Effector CD4-positive, alpha-beta T cell (primary cell): ENCODE results near the gene DLX4.

Experiments used
- DNase-seq: peaks from one replicate; pipeline ENCODE4 v3.0.0-alpha.2; 2020

DLX4 gene

GRCh38 chr17:49969795-49970389 is 902 bp downstream of the DLX4 start:
- DNase-seq, result no peak

- no peak for DNase-seq
These were observed 1.5 kb downstream of the DLX4 start for GRCh38 chr17:49970498-49970897.

GRCh38 chr17:49971199-49971847 is 2.3 kb downstream of the DLX4 start:
- DNase-seq, result no peak

GRCh38 chr17:49971848-49972485 is 3.0 kb downstream of the DLX4 start:
- no peak for DNase-seq

GRCh38 chr17:49972486-49973270 is 3.7 kb downstream of the DLX4 start:
- no peak for DNase-seq

- DNase-seq, result no peak
These were observed 4.3 kb downstream of the DLX4 start for GRCh38 chr17:49973271-49973615.

GRCh38 chr17:49975531-49975930 is 6.5 kb downstream of the DLX4 start:
- no peak for DNase-seq

GRCh38 chr17:49976163-49976827 is 7.3 kb downstream of the DLX4 start:
- no peak for DNase-seq

- DNase-seq, result no peak
These were observed 7.8 kb downstream of the DLX4 start for GRCh38 chr17:49976828-49977202.

GRCh38 chr17:49977463-49978389 is 8.7 kb downstream of the DLX4 start:
- no peak for DNase-seq

- no peak for DNase-seq
These were observed 9.5 kb downstream of the DLX4 start for GRCh38 chr17:49978501-49978900.

- no peak for DNase-seq
These were observed 10.9 kb downstream of the DLX4 start for GRCh38 chr17:49979748-49980479.

GRCh38 chr17:49980703-49981197 is 11.8 kb downstream of the DLX4 start:
- DNase-seq, result no peak

- DNase-seq, result no peak
These were observed 15.3 kb downstream of the DLX4 start for GRCh38 chr17:49984283-49984682.

GRCh38 chr17:49984776-49985175 is 15.8 kb downstream of the DLX4 start:
- no peak for DNase-seq

- DNase-seq, result no peak
These were observed 16.5 kb downstream of the DLX4 start for GRCh38 chr17:49985310-49985990.

- DNase-seq, result no peak
These were observed 17.7 kb downstream of the DLX4 start for GRCh38 chr17:49986396-49987289.

- DNase-seq, result no peak
These were observed 18.2 kb downstream of the DLX4 start for GRCh38 chr17:49987290-49987585.

- no peak for DNase-seq
These were observed 18.9 kb downstream of the DLX4 start for GRCh38 chr17:49987681-49988441.
